GM12872 (cell line): Measurements from ENCODE around the gene PSMD12.

Source experiments
- CTCF ChIP-seq: IDR thresholded peaks from 3 replicates; pipeline ENCODE4 v1.5.1; 2011; ENCODE audit warnings: low read depth, mild to moderate bottlenecking, low read length, moderate library complexity; ENCODE audit not compliant: insufficient read depth

PSMD12 gene

GRCh38 chr17:67349420-67349819 lies 17.0 kb downstream of the PSMD12 start:
- TF ChIP-seq CTCF: no peak

GRCh38 chr17:67347826-67348225 lies 18.6 kb downstream of the PSMD12 start:
- TF ChIP-seq CTCF: no peak

GRCh38 chr17:67343237-67343636 lies 23.1 kb downstream of the PSMD12 start:
- no peak for TF ChIP-seq CTCF

GRCh38 chr17:67336859-67337258 lies 29.5 kb downstream of the PSMD12 start:
- no peak for TF ChIP-seq CTCF

DNA sequence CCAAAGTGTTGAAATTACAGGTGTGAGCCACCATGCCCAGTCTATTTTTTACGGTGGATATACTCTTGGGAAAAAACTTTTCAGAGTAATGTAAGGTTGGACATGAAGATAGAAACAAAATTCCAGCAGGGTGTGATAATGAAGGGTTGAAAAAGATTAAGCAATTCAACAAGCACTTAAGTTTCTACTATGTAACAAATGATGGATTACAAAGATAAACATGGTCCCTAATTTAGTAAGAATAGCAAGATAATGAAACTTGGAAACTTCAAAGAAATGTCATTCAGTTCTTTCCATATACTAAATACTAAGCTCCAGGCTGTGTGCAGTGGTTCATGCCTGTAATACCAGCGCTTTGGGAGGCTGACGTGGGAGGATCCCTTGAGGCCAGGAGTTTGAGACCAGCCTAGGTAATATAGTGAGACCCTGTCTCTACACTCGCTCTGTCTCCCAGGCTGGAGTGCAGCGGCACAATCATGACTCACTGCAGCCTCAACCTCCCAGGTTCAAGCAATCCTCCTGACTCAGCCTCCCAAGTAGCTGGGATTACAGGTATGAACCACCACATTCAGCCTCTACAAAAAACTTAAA lies 31.0 kb downstream of the PSMD12 start:
- TF ChIP-seq CTCF: no peak

DNA sequence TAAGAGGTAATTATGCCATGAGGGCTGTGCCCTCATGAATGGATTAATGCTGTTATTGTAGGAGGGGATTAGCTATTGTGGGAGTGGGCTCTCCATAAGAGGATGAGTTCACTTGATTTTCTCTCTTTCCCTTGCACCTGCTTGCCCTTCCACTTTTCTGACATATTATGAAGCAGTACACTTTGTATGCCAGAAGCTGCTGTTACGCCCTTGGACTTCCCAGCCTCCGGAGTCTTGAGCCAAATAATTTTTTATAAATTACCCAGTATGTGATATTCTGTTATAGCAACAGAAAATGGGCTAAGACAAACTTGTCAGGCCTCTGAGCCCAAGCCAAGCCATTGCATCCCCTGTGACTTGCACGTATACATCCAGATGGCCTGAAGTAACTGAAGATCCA lies 38.4 kb downstream of the PSMD12 start:
- TF ChIP-seq CTCF: no peak

DNA sequence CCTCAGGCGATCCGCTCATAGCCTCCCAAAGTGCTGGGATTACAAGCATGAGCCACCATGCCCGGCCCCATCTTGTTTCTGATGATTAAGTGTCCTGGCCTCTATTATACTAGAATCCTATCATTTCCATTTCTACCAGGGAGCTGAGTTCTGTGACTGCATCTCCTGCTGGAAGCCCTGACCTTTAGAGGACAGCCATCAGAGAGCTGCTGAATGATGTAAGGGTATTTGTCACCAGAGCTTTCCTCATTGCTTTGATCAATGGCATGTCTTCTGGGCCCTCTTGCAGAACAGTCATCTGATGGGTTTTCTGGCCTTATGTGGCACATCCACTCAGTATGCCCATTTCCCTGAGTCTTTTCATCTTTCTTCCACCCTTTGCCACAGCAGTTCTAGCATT lies 39.9 kb downstream of the PSMD12 start:
- TF ChIP-seq CTCF: no peak
